Activated CD8-positive, alpha-beta memory T cell treated with anti-CD3 and anti-CD28 coated beads, Interleukin-2, amount 50 U/mL, for 48 hours (primary cell): ENCODE data around the gene MSLN.
"Not testable (repeated sequence)": the region's sequence is repeated elsewhere in the genome, so short reads cannot be mapped to it uniquely, and the experiment has no call there.

ENCODE experiments used
- DNase-seq: peaks from one replicate; pipeline ENCODE4 v3.0.0-alpha.2; 2020

MSLN gene

GRCh38 chr16:761625-762513 is 1.3 kb downstream of the MSLN start:
- no peak for DNase-seq

- DNase-seq, result no peak
Observed at GRCh38 chr16:762595-763268, 2.2 kb downstream of the MSLN start.

GRCh38 chr16:763369-764183 is 3.0 kb downstream of the MSLN start:
- no peak for DNase-seq

- no peak for DNase-seq
Observed at GRCh38 chr16:764184-764750, 3.7 kb downstream of the MSLN start.

GRCh38 chr16:764848-765487 is 4.4 kb downstream of the MSLN start:
- DNase-seq, result no peak

- no peak for DNase-seq
Observed at GRCh38 chr16:765488-765865, 4.9 kb downstream of the MSLN start.

- no peak for DNase-seq
Observed at GRCh38 chr16:766008-766819, 5.7 kb downstream of the MSLN start.

- no peak for DNase-seq
Observed at GRCh38 chr16:766820-767640, 6.5 kb downstream of the MSLN start.

- no peak for DNase-seq
Observed at GRCh38 chr16:767743-768235, 7.3 kb downstream of the MSLN start.

GRCh38 chr16:768428-768827 is 7.9 kb downstream of the MSLN start:
- no peak for DNase-seq

- DNase-seq, result no peak
Observed at GRCh38 chr16:769184-769784, 8.8 kb downstream of the MSLN start.

GRCh38 chr16:769934-770333 is 9.4 kb downstream of the MSLN start:
- DNase-seq, result no peak

GRCh38 chr16:770411-770810 is 9.9 kb downstream of the MSLN start:
- no peak for DNase-seq

- no peak for DNase-seq
Observed at GRCh38 chr16:772959-773358, 12.4 kb downstream of the MSLN start.

GRCh38 chr16:774086-775001 is 13.8 kb downstream of the MSLN start:
- no peak for DNase-seq

GRCh38 chr16:775236-775796 is 14.8 kb downstream of the MSLN start:
- DNase-seq, result no peak

- DNase-seq, result not testable (repeated sequence)
Observed at GRCh38 chr16:776298-776697, 15.8 kb downstream of the MSLN start.

- DNase-seq, result no peak
Observed at GRCh38 chr16:776824-777223, 16.3 kb downstream of the MSLN start.

GRCh38 chr16:777826-778225 is 17.3 kb downstream of the MSLN start:
- DNase-seq, result no peak
